Fibroblast of the aortic adventitia (primary cell): ENCODE measurements around the gene ANKRD13B. TPM values are rescaled to one million over a fixed set of nuclear protein-coding genes. Genes with fewer than 3 reads are reported as not detected.

Experiments
- DNase-seq: peaks from one replicate; pipeline ENCODE4 v3.0.0-alpha.2; 2010; ENCODE audit warnings: low read depth
- H3K4me3 ChIP-seq: 2 replicates; pipeline ENCODE4 v1.5.1; 2011; ENCODE audit warnings: low read depth, mild to moderate bottlenecking, control low read depth, low read length, moderate library complexity
- total RNA-seq: library from RNA; depleted of rRNA; stranded (reverse); fragments of >200 nt; gene quantifications from 2 replicates; pipeline ENCODE4 v1.2.3, GENCODE V29; 2012; ENCODE audit warnings: low replicate concordance
- TF ChIP-seq, protein P1 (sequence below): IDR thresholded peaks from 2 replicates; pipeline ENCODE4 v1.5.1; 2011; ENCODE audit warnings: mild to moderate bottlenecking, low read length, control low read depth, inconsistent platforms; ENCODE audit not compliant: insufficient read depth

The ANKRD13B gene
- 7.4 and 14.0 TPM in 2 replicates for total RNA-seq

DNA sequence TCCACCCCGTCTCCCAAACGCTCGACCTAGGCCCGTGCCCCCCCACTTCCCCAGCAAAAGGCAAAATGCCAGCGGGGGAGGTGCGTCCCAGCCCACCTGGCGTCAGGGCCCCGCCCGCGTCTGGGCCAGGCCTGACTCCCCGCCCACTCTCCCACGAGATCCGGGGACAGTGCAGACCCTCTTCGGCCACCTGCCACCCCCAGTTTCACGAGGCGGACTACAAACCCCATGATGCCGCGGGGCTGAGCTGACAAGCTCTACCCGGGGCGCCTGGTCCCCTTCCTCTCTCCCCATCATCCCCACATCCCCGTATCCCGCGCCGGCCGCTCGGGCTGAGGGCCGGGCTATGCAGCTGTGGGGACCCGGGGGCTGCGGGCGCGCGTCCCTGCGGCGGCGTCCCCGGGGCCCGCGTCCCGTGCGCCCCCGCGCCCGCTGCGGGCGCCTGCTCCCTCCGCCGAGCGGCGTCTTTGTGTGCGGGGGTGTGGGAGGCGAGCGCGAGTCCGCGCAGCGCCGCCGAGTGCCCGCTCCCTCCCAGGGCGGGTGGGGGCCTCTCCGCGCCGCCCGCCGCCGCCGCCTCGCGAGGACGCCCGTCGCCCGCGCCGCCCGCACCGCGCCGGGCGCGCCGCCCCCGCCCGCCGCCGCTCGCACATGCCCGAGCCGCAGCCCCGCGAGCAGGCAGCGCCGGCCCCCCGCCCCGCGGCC is at the start of gene ANKRD13B:
TSS of gene ANKRD13B (plus strand) at position 283 of the 702 bp plus-strand sequence. CDS start 490 bp downstream, outside the sequence.
- TF ChIP-seq, protein P1, sequence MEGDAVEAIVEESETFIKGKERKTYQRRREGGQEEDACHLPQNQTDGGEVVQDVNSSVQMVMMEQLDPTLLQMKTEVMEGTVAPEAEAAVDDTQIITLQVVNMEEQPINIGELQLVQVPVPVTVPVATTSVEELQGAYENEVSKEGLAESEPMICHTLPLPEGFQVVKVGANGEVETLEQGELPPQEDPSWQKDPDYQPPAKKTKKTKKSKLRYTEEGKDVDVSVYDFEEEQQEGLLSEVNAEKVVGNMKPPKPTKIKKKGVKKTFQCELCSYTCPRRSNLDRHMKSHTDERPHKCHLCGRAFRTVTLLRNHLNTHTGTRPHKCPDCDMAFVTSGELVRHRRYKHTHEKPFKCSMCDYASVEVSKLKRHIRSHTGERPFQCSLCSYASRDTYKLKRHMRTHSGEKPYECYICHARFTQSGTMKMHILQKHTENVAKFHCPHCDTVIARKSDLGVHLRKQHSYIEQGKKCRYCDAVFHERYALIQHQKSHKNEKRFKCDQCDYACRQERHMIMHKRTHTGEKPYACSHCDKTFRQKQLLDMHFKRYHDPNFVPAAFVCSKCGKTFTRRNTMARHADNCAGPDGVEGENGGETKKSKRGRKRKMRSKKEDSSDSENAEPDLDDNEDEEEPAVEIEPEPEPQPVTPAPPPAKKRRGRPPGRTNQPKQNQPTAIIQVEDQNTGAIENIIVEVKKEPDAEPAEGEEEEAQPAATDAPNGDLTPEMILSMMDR = no peak
- no peak for DNase-seq
- H3K4me3 ChIP-seq = peak within 1 kb of the TSS; percentile 69

DNA sequence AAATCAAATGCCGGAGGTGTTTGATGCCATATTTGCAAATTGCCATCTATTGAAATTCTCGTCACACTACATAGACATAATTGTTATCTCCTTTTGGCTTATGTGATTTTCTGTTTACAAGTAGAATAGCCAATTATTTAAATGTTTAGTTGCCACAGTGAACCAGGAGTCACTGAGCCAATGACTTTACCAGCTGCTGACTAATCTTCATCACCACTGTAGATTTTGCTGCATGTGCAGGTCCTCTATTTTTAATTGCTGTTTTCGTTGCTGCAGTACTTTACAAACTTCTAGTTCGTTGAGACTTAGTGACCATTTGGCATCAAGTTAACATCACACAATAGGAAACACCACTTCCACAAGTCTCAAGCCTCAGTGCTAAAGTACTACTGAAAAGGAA is 48.9 kb upstream of the ANKRD13B start:
- TF ChIP-seq, protein P1 = no peak
- DNase-seq = no peak
- no peak overlapping the region for H3K4me3 ChIP-seq

DNA sequence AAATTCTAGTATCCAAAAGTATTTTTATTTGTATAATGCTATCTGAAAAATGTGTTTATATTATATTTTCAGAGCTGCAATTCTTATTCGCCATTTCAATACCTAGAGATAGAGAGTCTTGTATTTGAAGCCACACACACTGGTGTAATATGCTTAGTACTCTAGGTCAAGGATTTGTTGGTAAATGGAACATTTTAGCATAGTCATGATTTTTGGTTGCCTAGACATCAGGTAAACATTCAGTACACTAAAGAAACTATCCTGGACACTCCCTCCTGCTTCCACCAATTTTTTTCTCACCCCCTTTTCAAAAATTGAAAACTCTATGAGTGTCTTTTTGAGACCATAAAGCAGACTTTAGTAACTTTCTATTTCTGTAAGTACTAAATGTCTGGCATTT is 46.8 kb upstream of the ANKRD13B start:
- no peak overlapping the region for H3K4me3 ChIP-seq
- DNase-seq = peak; percentile 11
- TF ChIP-seq, protein P1 = no peak

DNA sequence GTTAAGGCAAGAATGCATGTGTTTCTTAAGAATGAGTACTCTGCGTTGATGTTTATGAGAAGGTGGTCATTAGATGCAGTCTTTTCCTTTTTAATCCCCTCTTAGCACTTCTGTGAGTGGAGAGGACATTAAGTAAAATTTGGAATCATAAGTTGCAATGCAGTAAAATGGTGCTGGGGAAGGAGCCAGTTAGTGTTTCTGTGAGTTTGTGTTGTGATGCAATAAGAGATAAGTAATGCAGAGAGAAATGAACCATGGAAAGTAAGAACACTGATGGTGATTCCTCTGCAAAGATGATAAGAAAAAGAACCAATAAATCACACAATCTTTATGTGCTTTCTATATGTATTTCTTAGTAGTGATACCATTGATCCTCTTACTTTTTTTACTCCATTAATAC is 46.1 kb upstream of the ANKRD13B start:
- H3K4me3 ChIP-seq = no peak overlapping the region
- TF ChIP-seq, protein P1 = no peak
- DNase-seq = peak; percentile 53

DNA sequence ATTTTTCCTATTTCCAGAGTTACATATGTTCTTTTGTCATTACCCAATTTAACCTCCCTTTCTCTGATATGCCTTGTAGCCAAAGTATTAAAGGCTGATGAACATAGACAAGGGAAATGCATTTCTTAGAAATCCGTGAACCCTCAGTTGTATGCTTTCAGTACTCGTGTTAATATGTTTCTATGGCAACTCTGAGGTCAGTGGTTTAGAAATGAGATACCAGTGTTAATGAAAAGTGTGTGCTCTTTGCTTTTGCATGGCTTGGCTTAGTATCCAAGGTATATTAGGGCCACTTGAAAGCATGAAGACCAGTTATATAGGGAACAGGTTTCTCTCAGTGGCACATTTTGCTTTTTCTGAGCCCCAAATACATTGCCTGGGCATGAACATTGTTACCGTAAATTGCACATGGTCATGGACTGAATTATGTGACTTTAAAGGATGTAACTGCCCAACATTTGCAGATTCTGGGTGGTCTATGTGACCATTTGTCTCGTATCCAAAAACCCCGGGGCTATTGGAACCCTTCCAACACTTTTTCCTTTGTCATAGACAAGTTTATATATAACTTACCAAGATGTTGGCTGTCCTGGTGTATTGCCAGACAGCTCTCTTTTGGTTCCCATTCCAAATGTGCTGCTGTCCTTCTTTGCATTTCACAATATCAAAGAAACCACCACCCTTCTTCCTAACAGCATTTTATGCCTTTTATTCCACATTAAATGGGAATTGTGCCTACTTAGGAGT is 43.6 kb upstream of the ANKRD13B start:
- H3K4me3 ChIP-seq = no peak overlapping the region
- DNase-seq = peak; percentile 40
- TF ChIP-seq, protein P1 = no peak

DNA sequence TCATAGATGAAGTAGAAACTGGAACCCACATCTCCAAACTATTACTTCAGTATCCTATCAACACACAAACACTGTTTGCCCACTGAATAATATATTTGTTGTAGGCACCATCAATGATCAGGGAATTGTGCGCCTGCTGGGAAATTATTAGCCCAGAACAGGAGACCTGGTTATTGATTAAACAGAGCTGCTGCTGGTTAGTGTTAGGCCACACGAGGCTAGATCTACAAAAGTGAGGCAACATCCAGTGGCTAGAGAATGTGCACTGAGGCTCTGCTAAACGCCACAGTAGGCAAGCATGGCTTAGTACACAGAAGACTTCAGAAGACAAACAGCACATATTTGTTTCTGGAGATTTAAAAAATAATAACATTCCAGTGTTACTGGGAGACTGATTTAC is 37.1 kb upstream of the ANKRD13B start:
- TF ChIP-seq, protein P1 = no peak
- no peak overlapping the region for H3K4me3 ChIP-seq
- no peak for DNase-seq
